T-helper 9 cell (primary cell): ENCODE measurements around the gene STAT6.
"Not testable (repeated sequence)": the region's sequence is repeated elsewhere in the genome, so short reads cannot be mapped to it uniquely, and the experiment has no call there.

Experiments
- DNase-seq: peaks from one replicate; pipeline ENCODE4 v3.0.0-alpha.2; 2020

The STAT6 gene

GRCh38 chr12:57126061-57126460 is 14.9 kb upstream of the STAT6 start:
- no peak for DNase-seq

GRCh38 chr12:57124261-57124877 is 13.2 kb upstream of the STAT6 start:
- DNase-seq: peak; percentile 71

GRCh38 chr12:57123813-57124212 is 12.7 kb upstream of the STAT6 start:
- no peak for DNase-seq

- DNase-seq: not testable (repeated sequence)
These were observed 9.6 kb upstream of the STAT6 start for GRCh38 chr12:57120718-57121117.

- DNase-seq: no peak
These were observed 8.3 kb upstream of the STAT6 start for GRCh38 chr12:57119294-57120085.

GRCh38 chr12:57118711-57119271 is 7.6 kb upstream of the STAT6 start:
- no peak for DNase-seq

- no peak for DNase-seq
These were observed 5.6 kb upstream of the STAT6 start for GRCh38 chr12:57116580-57117281.

GRCh38 chr12:57112492-57113294 is 1.5 kb upstream of the STAT6 start:
- no peak for DNase-seq

GRCh38 chr12:57110104-57111030 is 795 bp downstream of the STAT6 start:
- DNase-seq: peak; percentile 69

- DNase-seq: no peak
These were observed 1.7 kb downstream of the STAT6 start for GRCh38 chr12:57109207-57110103.

- no peak for DNase-seq
These were observed 3.6 kb downstream of the STAT6 start for GRCh38 chr12:57107456-57108155.

GRCh38 chr12:57106021-57106708 is 5.0 kb downstream of the STAT6 start:
- no peak for DNase-seq

GRCh38 chr12:57105011-57105753 is 6.0 kb downstream of the STAT6 start:
- DNase-seq: no peak

GRCh38 chr12:57104292-57104910 is 6.8 kb downstream of the STAT6 start:
- no peak for DNase-seq

- no peak for DNase-seq
These were observed 7.3 kb downstream of the STAT6 start for GRCh38 chr12:57103856-57104255.

- DNase-seq: no peak
These were observed 9.1 kb downstream of the STAT6 start for GRCh38 chr12:57101892-57102695.

GRCh38 chr12:57099766-57100165 is 11.4 kb downstream of the STAT6 start:
- DNase-seq: no peak
